ENCODE measurements around the gene LTBP2. TPM values are rescaled to one million over a fixed set of nuclear protein-coding genes. Genes with fewer than 3 reads are reported as not detected.

The LTBP2 gene
- total RNA-seq, 4 donors from 2014 or later, result 19.8 to 51.9 (median 28.8) TPM

DNA sequence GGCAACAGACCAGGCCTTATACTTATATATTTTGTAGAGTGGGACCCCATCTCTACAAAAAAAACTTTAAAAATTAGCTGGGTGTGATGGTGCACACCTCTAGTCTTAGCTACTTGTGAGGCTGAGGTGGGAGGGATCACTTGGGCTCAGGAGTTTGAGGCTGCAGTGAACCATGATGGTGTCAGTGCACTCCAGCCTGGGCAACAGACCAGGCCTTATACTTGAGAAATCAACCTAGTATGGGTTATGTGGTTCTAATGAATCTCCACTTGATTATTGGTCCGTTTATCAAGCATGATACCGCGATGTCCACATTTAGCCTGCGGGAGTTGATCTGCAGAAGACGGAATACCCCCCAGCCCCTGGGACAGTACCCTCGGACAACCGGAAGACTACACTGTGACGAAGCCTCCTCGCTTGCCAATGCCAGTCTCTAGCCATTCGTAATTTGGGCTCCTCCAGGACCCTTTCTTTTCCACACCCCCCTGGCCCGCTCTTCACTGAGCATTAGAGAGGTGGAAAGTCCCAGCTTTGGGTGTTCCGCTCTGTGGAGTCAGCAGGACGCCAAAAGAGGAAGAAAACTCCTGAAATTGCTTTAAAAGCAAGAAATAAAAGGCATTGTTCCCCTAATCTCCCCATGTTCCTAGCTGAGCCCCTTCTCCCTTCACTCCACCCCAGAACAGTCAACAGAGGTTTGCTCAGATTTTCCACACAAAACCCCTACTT, 19.4 kb downstream of the LTBP2 start:
- H3K27ac ChIP-seq, result peak overlapping the region; percentile 55 to 74 (median 66)
- ATAC-seq, result no peak

DNA sequence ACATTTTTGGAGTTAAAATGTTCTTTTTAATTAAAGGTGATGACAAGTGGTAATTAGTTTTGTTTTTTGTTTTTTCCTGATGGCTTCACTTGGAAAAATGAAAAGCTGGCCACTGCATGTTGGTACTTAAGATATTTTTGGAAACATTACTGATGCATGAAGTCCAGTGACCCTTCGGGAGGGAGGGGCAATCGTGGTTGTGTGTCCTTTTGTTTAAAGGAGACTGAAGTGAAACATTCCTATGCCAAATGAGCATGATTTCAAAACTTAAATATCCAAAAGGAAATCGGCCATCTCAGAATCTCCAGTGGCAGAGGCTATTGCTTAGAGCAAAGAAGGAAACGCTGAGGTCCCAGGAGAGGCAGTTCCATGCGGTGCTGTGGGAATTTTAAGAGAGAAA, 20.1 kb downstream of the LTBP2 start:
- H3K27ac ChIP-seq, result peak overlapping the region; percentile 55 to 74 (median 66)
- no peak for ATAC-seq
- intact Hi-C loops (cut with DNase I; ENCODE audit: low total_unique reads), result no loop called here
- peaks cover 37 to 46% of the 10 kb centered on the region in 2 donors for H3K4me1 ChIP-seq
- no peak for DNase-seq
- in situ Hi-C loops (cut with MboI; ENCODE audit: low sequenced_read_pairs in 4 of 4), result no loop called here
- H3K9me3 ChIP-seq, result no peaks in the 10 kb centered on the region
- TF ChIP-seq, protein P1, sequence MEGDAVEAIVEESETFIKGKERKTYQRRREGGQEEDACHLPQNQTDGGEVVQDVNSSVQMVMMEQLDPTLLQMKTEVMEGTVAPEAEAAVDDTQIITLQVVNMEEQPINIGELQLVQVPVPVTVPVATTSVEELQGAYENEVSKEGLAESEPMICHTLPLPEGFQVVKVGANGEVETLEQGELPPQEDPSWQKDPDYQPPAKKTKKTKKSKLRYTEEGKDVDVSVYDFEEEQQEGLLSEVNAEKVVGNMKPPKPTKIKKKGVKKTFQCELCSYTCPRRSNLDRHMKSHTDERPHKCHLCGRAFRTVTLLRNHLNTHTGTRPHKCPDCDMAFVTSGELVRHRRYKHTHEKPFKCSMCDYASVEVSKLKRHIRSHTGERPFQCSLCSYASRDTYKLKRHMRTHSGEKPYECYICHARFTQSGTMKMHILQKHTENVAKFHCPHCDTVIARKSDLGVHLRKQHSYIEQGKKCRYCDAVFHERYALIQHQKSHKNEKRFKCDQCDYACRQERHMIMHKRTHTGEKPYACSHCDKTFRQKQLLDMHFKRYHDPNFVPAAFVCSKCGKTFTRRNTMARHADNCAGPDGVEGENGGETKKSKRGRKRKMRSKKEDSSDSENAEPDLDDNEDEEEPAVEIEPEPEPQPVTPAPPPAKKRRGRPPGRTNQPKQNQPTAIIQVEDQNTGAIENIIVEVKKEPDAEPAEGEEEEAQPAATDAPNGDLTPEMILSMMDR (IDR thresholded peaks at IDR 0.05 in 4 of 5, conservative IDR thresholded peaks at IDR 0.05 in 1 of 5), result no peak
- no peak for TF ChIP-seq POLR2A (IDR thresholded peaks at IDR 0.05)
- no peaks in the 10 kb centered on the region for H3K27me3 ChIP-seq
- no peaks in the 10 kb centered on the region for H3K36me3 ChIP-seq
- no peak overlapping the region for H3K4me3 ChIP-seq

More for the DNA sequence above, 19.4 kb downstream of the LTBP2 start:
- H3K4me1 ChIP-seq, result peaks cover 37 to 46% of the 10 kb centered on the region in 2 donors
- no peaks in the 10 kb centered on the region for H3K36me3 ChIP-seq
- DNase-seq, result no peak
- TF ChIP-seq, protein P1 (IDR thresholded peaks at IDR 0.05 in 4 of 5, conservative IDR thresholded peaks at IDR 0.05 in 1 of 5), result no peak
- TF ChIP-seq POLR2A (IDR thresholded peaks at IDR 0.05), result no peak
- H3K27me3 ChIP-seq, result no peaks in the 10 kb centered on the region
- no peaks in the 10 kb centered on the region for H3K9me3 ChIP-seq
- H3K4me3 ChIP-seq, result no peak overlapping the region
- in situ Hi-C loops (cut with MboI; ENCODE audit: low sequenced_read_pairs in 4 of 4), result no loop called here
- intact Hi-C loops (cut with DNase I; ENCODE audit: low total_unique reads), result no loop called here

DNA sequence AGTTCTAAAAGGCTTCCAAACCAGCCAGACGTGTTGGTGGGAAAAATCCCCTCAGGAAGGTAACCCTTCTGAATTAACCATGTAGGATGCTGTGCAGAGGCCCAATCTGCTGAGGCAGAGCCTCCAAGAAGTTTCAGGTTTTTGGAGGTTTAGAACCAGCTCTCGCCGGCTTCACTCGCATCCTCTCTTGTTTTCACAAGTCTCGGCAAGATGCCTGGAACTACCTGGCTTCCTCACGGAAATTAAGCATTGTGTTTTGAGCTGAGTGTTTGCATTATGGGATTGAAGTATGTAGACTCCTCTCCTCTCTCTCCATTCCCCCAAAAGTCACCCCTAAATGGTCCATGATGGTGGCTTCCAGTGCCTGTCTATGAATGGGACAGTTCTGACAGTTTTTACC, 20.6 kb downstream of the LTBP2 start:
- in situ Hi-C loops (cut with MboI; ENCODE audit: low sequenced_read_pairs in 4 of 4), result no loop called here
- Histone ChIP-seq H3K27ac (peak overlapping the region in 3 of 4 donors; percentile 7 to 74 (median 55)), H3K27me3 (no peaks in the 10 kb centered on the region), H3K9me3 (no peaks in the 10 kb centered on the region), H3K4me3 (no peak overlapping the region), H3K4me1 (peaks cover 37 to 45% of the 10 kb centered on the region in 2 donors), H3K36me3 (no peaks in the 10 kb centered on the region)
- ATAC-seq (no peak), DNase-seq (no peak)
- intact Hi-C loops (cut with DNase I; ENCODE audit: low total_unique reads), result no loop called here
- TF ChIP-seq, protein P1 (IDR thresholded peaks at IDR 0.05 in 4 of 5, conservative IDR thresholded peaks at IDR 0.05 in 1 of 5), result no peak
- no peak for TF ChIP-seq POLR2A (IDR thresholded peaks at IDR 0.05)

DNA sequence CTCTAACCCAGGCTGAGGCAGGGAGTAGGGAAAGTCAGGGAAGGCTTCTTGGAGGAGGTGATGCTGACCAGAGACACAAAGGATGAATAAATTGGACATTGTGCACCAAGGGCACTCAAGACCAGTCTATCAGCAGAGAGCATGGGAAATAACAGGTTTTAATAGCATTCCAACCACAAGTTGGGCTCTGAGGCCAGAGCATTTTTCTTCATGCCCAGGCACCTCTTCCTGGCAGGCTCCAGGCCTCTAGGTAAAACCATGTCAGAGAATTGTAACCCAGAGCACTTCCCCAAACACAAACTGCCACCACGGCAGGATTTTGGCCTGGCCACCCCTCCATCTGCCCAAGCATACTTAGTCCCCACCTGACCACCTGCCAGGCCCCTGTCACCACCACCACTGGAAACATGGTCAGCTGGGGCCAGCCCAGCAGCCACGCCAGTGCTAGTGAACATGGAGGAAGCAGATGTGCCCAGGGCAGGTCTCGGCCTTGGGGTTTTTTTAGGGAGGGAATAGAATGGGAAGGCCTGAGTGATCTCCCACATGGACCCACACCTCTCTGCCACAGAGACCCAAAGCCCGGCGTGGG, 22.7 kb downstream of the LTBP2 start:
- H3K36me3 ChIP-seq, result no peaks in the 10 kb centered on the region
- TF ChIP-seq, protein P1 (IDR thresholded peaks at IDR 0.05 in 4 of 5, conservative IDR thresholded peaks at IDR 0.05 in 1 of 5), result no peak
- TF ChIP-seq POLR2A (IDR thresholded peaks at IDR 0.05), result no peak

More for the DNA sequence above, 22.7 kb downstream of the LTBP2 start:
- Histone ChIP-seq H3K27me3 (no peaks in the 10 kb centered on the region), H3K27ac (no peak overlapping the region), H3K4me3 (no peak overlapping the region), H3K4me1 (peaks cover 21 to 33% of the 10 kb centered on the region in 2 donors), H3K9me3 (no peaks in the 10 kb centered on the region)
- no peak for DNase-seq
- no peak for ATAC-seq
- intact Hi-C loops (cut with DNase I; ENCODE audit: low total_unique reads) (no loop called here), in situ Hi-C loops (cut with MboI; ENCODE audit: low sequenced_read_pairs in 4 of 4) (no loop called here)
